ENCODE results near the gene TIAM2.

GRCh38 chr6:155026706-155027045 is 31.6 kb downstream of the TIAM2 start:
- TF ChIP-seq CTCF (IDR thresholded peaks at IDR 0.05) (no peak), POLR2A (IDR thresholded peaks at IDR 0.05) (no peak)

Measured in uterus (tissue), 2 donors.